Coronary artery (tissue), 2 donors: ENCODE data around the gene LIPN.

Experiments used
- DNase-seq: peaks from one replicate; pipeline ENCODE4 v3.0.0-alpha.2; 2017; ENCODE audit warnings: low spot score
- H3K27ac ChIP-seq, 2 donors: fragments of 200-600 bp; sonication (generic); one replicate each; pipeline ENCODE4 v1.5.1; 2016 to 2019
- H3K4me3 ChIP-seq: fragments of 200-600 bp; sonication (generic); 2 replicates; pipeline ENCODE4 v1.5.1; 2016; ENCODE audit warnings: mild to moderate bottlenecking, moderate library complexity
- TF ChIP-seq, protein P1 (sequence below): fragments of 200-600 bp; sonication (generic); IDR thresholded peaks from one replicate; pipeline ENCODE4 v1.5.1; 2019; ENCODE audit warnings: antibody characterized with exemption

LIPN gene

DNA sequence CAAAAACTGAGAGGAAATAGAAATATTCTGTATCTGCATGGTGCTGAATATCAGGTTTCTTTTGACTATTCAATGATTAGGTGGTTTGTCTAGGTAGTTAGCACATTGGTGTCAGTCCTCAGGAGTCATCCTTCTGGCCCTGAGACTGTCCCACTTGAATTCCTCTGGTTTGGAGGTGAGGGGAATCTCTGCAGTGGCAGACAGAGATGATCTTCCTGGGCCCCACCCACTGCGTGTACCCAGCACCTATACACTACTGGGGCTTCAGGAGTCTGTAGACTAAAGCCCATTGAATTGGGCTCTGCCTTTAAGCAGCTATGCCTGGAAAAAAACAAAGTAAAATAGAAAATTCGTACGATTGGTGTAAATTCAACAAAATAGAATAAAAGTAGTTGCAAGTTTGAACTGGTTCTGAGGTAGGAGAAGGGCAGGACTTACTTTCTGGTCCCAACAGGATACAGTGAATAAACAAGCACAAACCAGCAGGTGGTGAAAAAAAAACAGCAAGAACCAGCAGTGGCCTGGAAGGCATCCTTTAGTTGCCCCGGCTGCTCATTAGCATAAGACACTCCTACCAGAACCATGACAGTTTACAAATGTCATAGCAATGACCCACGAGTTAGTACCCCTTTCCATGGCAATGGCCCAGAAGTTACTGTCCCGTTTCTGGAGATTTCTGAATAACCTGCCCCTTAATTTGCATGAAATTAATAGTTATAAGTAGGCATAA lies 44.4 kb downstream of the LIPN start:
- Histone ChIP-seq H3K4me3 (no peak overlapping the region), H3K27ac (no peak overlapping the region)
- TF ChIP-seq, protein P1, sequence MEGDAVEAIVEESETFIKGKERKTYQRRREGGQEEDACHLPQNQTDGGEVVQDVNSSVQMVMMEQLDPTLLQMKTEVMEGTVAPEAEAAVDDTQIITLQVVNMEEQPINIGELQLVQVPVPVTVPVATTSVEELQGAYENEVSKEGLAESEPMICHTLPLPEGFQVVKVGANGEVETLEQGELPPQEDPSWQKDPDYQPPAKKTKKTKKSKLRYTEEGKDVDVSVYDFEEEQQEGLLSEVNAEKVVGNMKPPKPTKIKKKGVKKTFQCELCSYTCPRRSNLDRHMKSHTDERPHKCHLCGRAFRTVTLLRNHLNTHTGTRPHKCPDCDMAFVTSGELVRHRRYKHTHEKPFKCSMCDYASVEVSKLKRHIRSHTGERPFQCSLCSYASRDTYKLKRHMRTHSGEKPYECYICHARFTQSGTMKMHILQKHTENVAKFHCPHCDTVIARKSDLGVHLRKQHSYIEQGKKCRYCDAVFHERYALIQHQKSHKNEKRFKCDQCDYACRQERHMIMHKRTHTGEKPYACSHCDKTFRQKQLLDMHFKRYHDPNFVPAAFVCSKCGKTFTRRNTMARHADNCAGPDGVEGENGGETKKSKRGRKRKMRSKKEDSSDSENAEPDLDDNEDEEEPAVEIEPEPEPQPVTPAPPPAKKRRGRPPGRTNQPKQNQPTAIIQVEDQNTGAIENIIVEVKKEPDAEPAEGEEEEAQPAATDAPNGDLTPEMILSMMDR: no peak
- no peak for DNase-seq

DNA sequence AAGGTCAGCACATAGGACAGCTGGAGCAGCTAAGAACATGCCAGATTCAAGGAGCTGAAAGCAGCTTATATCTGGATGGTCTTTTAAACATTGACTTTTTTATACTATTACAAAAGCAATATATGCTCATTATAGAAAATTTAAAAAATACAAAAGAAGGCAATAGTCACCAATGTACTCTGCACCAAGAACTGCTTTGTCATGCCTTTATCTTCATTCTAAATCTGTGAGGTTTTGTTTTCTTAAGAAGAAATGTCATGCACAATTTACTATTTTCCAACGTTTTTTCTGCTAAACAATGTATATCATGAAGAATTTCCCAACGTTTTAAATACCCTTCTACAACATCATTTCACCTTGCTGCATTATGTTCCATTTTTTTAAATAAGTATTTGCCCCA lies 45.5 kb downstream of the LIPN start:
- no peak overlapping the region for H3K4me3 ChIP-seq

DNA sequence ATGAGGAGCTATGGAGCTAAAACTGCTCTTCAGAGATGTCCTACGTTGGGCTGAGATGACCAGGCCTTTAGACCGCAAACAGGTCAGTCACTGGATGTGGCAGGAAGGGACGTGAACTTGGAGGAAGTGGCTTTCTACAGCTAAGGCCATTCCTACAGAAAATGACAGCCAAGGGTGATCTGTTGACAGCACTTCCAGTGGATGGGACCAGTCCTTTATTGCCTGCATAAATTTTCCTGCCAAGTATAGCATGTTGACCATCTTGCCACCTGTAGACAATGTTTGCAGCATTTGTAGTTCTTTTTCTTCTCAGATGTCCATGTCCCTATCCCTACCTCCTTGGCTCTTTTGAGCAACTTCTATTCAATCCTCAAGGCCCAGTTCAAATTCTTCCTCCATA lies 46.1 kb downstream of the LIPN start:
- no peak overlapping the region for H3K27ac ChIP-seq
- no peak overlapping the region for H3K4me3 ChIP-seq
- no peak for DNase-seq
- TF ChIP-seq, protein P1: no peak

More for the DNA sequence above, 45.5 kb downstream of the LIPN start:
- no peak overlapping the region for H3K27ac ChIP-seq
- DNase-seq: no peak
- TF ChIP-seq, protein P1: no peak

DNA sequence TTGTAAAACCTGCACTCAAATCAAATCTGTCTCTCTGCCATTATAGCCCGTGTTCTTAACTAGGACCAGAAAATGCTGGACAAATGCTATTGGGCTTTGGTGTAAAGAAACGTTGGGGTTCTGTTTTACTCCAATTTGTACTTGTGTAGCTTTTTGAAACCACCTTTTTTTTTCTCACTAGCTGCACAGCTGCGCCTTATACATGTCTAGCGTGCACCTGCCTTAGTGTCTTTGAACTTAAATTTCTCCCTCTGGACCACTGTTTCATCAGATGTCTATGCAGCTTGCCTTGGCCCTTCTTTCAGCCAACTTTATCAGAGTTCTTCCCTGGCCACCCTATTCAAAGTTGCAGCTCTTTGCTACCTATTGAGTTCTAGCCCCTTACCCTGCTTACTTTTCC lies 49.8 kb downstream of the LIPN start:
- DNase-seq: no peak
- H3K4me3 ChIP-seq: no peak overlapping the region
- TF ChIP-seq, protein P1: no peak
- H3K27ac ChIP-seq: no peak overlapping the region

DNA sequence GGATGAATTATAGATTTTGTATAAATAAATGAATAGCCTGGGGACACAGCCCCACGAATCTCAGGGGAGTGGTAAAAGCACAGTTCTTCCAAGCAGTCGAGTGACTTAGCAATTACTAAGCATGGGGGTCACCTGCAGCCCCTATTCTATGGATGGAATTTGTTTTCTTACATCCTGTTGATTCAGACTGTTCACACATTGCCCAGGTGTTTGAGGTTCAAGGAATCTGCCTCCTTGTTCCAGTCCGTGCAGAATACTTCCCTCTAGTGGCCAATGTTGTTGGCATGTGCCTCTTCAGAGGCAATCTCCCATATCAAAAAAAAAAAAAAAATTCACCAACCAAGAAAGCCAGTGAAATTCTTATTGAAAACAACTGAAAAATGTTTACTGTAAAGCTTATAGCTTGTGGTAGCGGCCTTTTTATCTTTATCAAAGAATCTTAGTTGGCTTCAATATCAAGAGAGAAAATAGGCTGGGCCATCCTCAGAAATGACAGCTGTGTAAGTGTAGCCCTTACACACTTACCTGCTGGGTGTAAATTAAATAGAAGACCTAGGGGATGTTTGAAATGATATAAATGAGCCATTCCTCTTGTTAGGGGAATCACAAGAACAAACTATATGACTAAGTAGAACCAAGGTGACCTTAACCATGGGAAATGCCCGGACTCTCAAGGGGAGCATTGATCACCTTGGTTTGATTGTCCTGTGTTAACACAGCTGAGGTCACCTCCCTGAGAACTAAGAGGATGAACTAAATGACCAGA lies 50.6 kb downstream of the LIPN start:
- no peak overlapping the region for H3K4me3 ChIP-seq
- TF ChIP-seq, protein P1: peak; percentile 44
- no peak overlapping the region for H3K27ac ChIP-seq
- no peak for DNase-seq

DNA sequence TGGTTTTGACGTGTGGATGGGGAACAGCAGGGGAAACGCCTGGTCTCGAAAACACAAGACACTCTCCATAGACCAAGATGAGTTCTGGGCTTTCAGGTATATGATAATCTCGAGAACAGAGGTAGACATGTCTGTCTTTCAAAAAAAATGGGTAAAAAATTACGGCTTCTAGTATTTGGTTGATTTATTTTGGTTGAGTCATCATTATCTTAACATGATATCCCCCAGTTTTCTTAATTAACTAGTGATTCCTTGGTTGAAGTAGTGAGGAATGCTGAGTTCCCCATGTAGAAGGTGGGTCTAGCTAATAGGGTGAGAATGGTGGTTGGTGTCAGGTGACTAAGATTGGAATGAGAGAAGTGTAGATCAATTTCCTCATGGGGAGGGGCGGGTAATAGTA lies 53.4 kb downstream of the LIPN start:
- H3K27ac ChIP-seq: no peak overlapping the region
- H3K4me3 ChIP-seq: no peak overlapping the region
- no peak for DNase-seq
- TF ChIP-seq, protein P1: no peak

DNA sequence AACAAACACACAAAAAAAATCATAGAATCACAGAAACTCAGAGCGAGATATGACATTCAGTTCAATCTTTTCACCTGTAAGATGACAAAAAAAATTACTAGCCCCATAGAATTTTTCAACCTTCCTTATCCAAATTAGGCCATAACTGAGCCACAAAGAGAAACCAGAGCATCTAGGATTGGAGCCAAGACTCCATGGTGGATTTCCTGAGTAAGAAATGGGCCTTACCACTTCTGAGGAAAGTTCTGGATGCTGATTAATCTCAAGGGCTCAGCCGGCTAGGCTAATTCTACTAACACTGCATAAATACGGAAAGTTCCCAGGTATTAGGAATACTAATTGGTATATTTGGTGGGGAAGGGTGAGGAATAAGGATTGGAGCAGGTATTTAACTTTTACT lies 59.5 kb downstream of the LIPN start:
- no peak overlapping the region for H3K4me3 ChIP-seq
- TF ChIP-seq, protein P1: no peak
- no peak overlapping the region for H3K27ac ChIP-seq
- DNase-seq: no peak
